H9 (cell line): ENCODE data around the gene GPR137B. TPM values are rescaled to one million over a fixed set of nuclear protein-coding genes. Genes with fewer than 3 reads are reported as not detected.

ENCODE experiments used
- DNase-seq: peaks from one replicate; pipeline ENCODE4 v3.0.0-alpha.2; 2017
- H2AFZ ChIP-seq: one replicate; pipeline ENCODE4 v1.6.1; 2013; ENCODE audit warnings: mild to moderate bottlenecking, low read length, control low read depth, moderate library complexity
- H2AK5ac ChIP-seq: 2 replicates; pipeline ENCODE4 v1.6.1; 2013; ENCODE audit warnings: low read length, control low read depth, mixed read lengths; ENCODE audit not compliant: insufficient read length
- H2BK120ac ChIP-seq: one replicate; pipeline ENCODE4 v1.6.1; 2013; ENCODE audit warnings: low read depth, mild to moderate bottlenecking, low read length, control low read depth, inconsistent platforms; ENCODE audit not compliant: poor library complexity, severe bottlenecking
- H2BK12ac ChIP-seq: 2 replicates; pipeline ENCODE4 v1.6.1; 2013; ENCODE audit warnings: low read length, control low read depth, mixed read lengths, low read depth; ENCODE audit not compliant: insufficient read length
- H2BK15ac ChIP-seq: 2 replicates; pipeline ENCODE4 v1.6.1; 2013; ENCODE audit warnings: low read depth, low read length, control low read depth
- H2BK20ac ChIP-seq: one replicate; pipeline ENCODE4 v1.6.1; 2013; ENCODE audit warnings: low read depth, mild to moderate bottlenecking, low read length, control low read depth, inconsistent platforms; ENCODE audit not compliant: poor library complexity, severe bottlenecking
- H2BK5ac ChIP-seq: 2 replicates; pipeline ENCODE4 v1.6.1; 2013; ENCODE audit warnings: low read length, control low read depth, mixed read lengths; ENCODE audit not compliant: insufficient read length
- H3K14ac ChIP-seq: 2 replicates; pipeline ENCODE4 v1.6.1; 2013; ENCODE audit warnings: low read length, control low read depth; ENCODE audit not compliant: insufficient read depth
- H3K18ac ChIP-seq: 2 replicates; pipeline ENCODE4 v1.6.1; 2013; ENCODE audit warnings: low read depth, mild to moderate bottlenecking, mixed read lengths, low read length, control low read depth; ENCODE audit not compliant: insufficient read length
- H3K23ac ChIP-seq: 2 replicates; pipeline ENCODE4 v1.6.1; 2013; ENCODE audit warnings: low read length, control low read depth, mixed read lengths, low read depth; ENCODE audit not compliant: insufficient read length
- H3K23me2 ChIP-seq: 2 replicates; pipeline ENCODE4 v1.6.1; 2013; ENCODE audit warnings: low read depth, mild to moderate bottlenecking, mixed read lengths, low read length, control low read depth; ENCODE audit not compliant: insufficient read length, poor library complexity, severe bottlenecking
- H3K27ac ChIP-seq: 2 replicates; pipeline ENCODE4 v1.5.1; 2013; ENCODE audit warnings: low read length, control low read depth, mixed read lengths, low read depth; ENCODE audit not compliant: insufficient read length
- H3K27me3 ChIP-seq: 2 replicates; pipeline ENCODE4 v1.6.1; 2013; ENCODE audit warnings: low read length, control low read depth, inconsistent platforms; ENCODE audit not compliant: insufficient read depth
- H3K4ac ChIP-seq: 2 replicates; pipeline ENCODE4 v1.6.1; 2013; ENCODE audit warnings: low read depth, mild to moderate bottlenecking, control low read depth, inconsistent platforms, low read length, moderate library complexity
- H3K4me1 ChIP-seq: 2 replicates; pipeline ENCODE4 v1.6.1; 2013; ENCODE audit warnings: low read length, control low read depth, inconsistent platforms; ENCODE audit not compliant: insufficient read depth
- H3K4me2 ChIP-seq: 2 replicates; pipeline ENCODE4 v1.6.1; 2013; ENCODE audit warnings: low read length, control low read depth, mixed read lengths; ENCODE audit not compliant: insufficient read length, insufficient read depth
- H3K56ac ChIP-seq: 2 replicates; pipeline ENCODE4 v1.6.1; 2013; ENCODE audit warnings: low read depth, mild to moderate bottlenecking, mixed read lengths, low read length, control low read depth; ENCODE audit not compliant: insufficient read length
- H3K79me1 ChIP-seq: 2 replicates; pipeline ENCODE4 v1.6.1; 2013; ENCODE audit warnings: low read depth, mild to moderate bottlenecking, moderate library complexity, low read length, control low read depth, inconsistent platforms; ENCODE audit not compliant: insufficient read depth, poor library complexity, severe bottlenecking
- H3K79me2 ChIP-seq: 2 replicates; pipeline ENCODE4 v1.6.1; 2013; ENCODE audit warnings: low read length, control low read depth, inconsistent platforms; ENCODE audit not compliant: insufficient read depth
- H3K9ac ChIP-seq: 2 replicates; pipeline ENCODE4 v1.6.1; 2013; ENCODE audit warnings: low read length, control low read depth, mixed read lengths; ENCODE audit not compliant: insufficient read length; ENCODE audit errors: extremely low read depth
- H3K9me3 ChIP-seq: one replicate; pipeline ENCODE4 v1.6.1; 2013; ENCODE audit warnings: low read depth, low read length, inconsistent platforms; ENCODE audit not compliant: control insufficient read depth
- H3T11ph ChIP-seq: one replicate; pipeline ENCODE4 v1.6.1; 2013; ENCODE audit warnings: mild to moderate bottlenecking, low read length, control low read depth, inconsistent platforms
- H4K20me1 ChIP-seq: one replicate; pipeline ENCODE4 v1.6.1; 2013; ENCODE audit not compliant: control insufficient read depth, insufficient read length, insufficient read depth
- H4K5ac ChIP-seq: 2 replicates; pipeline ENCODE4 v1.6.1; 2013; ENCODE audit warnings: low read depth, mild to moderate bottlenecking, mixed read lengths, low read length, control low read depth; ENCODE audit not compliant: insufficient read length
- H4K8ac ChIP-seq: replicated peaks from 2 replicates; pipeline ENCODE4 v1.6.1; 2013; ENCODE audit warnings: low read length, control low read depth, mixed read lengths, low read depth; ENCODE audit not compliant: insufficient read length
- H4K91ac ChIP-seq: 2 replicates; pipeline ENCODE4 v1.6.1; 2013; ENCODE audit warnings: low read depth, mild to moderate bottlenecking, moderate library complexity, mixed read lengths, low read length, control low read depth; ENCODE audit not compliant: insufficient read length
- H3K27ac Mint-ChIP-seq, 3 experiments: 2 replicates in 2 of 3; 3 replicates in 1 of 3; pipeline ENCODE4 v1.8.0; 2020 to 2021; ENCODE audit warnings: mixed read lengths in 3 of 3, mild to moderate bottlenecking in 1 of 3, moderate library complexity in 1 of 3
- H3K27me3 Mint-ChIP-seq: 2 replicates; pipeline ENCODE4 v1.8.0; 2021; ENCODE audit warnings: low read depth, mild to moderate bottlenecking, moderate library complexity, mixed read lengths
- H3K36me3 Mint-ChIP-seq, 3 experiments: 2 replicates in 2 of 3; 3 replicates in 1 of 3; pipeline ENCODE4 v1.8.0; 2020 to 2021; ENCODE audit warnings: low read depth in 3 of 3, mixed read lengths in 3 of 3; ENCODE audit not compliant: insufficient read depth in 1 of 3
- H3K4me1 Mint-ChIP-seq, 2 experiments: 2 replicates each; pipeline ENCODE4 v1.8.0; 2020; ENCODE audit warnings: mixed read lengths in 2 of 2
- H3K4me3 Mint-ChIP-seq, 2 experiments: 2 replicates in 1 of 2; 3 replicates in 1 of 2; pipeline ENCODE4 v1.8.0; 2020 to 2021; ENCODE audit warnings: mild to moderate bottlenecking in 2 of 2, mixed read lengths in 2 of 2, moderate library complexity in 1 of 2
- H3K9me3 Mint-ChIP-seq, 2 experiments: 2 replicates in 1 of 2; 3 replicates in 1 of 2; pipeline ENCODE4 v1.8.0; 2020; ENCODE audit warnings: mild to moderate bottlenecking in 2 of 2, mixed read lengths in 2 of 2, moderate library complexity in 1 of 2
- WGBS: extraction: QIAGEN DNeasy Blood & Tissue Kit; methylation state at CpG from one replicate; pipeline ENCODE4 v1.1.7; 2013; ENCODE audit warnings: missing lambda C conversion rate, low lambda C conversion rate, mixed read lengths; ENCODE audit not compliant: insufficient read length; ENCODE audit errors: extremely low coverage; 5-methylcytosine and 5-hydroxymethylcytosine counted together
- total RNA-seq: library from RNA; stranded (reverse); gene quantifications from 2 replicates; pipeline ENCODE4 v1.2.1, GENCODE V29; 2021
- TF ChIP-seq, protein P1 (sequence below): fragments of 200-600 bp; sonication (generic); conservative IDR thresholded peaks from 3 replicates; pipeline ENCODE4 v1.8.0; 2021; ENCODE audit warnings: antibody characterized with exemption, mild to moderate bottlenecking

GPR137B gene
- total RNA-seq, 1 experiment from 2014 or later: 5.9 TPM

DNA sequence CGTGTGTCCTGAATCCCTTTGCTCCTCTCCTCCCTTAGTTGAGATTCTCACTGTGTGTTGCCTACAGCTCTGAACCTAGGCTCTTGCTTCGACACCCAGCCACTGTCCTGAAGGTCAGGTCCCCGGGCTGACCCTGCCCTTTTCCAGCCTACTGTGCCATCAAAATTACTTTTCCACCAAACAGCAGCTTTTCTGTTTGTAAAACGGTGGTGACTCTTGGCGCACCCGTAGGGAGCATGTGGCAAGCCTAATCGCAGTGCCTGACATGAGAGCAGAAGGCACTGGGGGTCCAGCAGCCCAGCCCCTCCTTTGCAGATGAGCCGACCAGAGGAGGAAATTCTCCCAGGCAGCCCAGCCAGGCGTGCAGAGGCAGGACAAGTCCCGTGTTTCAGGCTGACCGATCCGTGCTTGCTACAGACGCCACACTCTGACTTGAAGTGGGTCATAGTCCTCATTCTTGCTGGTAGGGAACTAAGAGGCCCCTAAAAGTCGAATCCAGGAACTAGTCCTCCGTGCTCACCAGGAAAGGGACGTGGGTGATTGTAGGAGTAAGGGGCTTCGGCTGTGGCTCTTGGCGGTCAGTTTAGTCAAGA lies 6.8 kb downstream of the GPR137B start:
- TF ChIP-seq, protein P1, sequence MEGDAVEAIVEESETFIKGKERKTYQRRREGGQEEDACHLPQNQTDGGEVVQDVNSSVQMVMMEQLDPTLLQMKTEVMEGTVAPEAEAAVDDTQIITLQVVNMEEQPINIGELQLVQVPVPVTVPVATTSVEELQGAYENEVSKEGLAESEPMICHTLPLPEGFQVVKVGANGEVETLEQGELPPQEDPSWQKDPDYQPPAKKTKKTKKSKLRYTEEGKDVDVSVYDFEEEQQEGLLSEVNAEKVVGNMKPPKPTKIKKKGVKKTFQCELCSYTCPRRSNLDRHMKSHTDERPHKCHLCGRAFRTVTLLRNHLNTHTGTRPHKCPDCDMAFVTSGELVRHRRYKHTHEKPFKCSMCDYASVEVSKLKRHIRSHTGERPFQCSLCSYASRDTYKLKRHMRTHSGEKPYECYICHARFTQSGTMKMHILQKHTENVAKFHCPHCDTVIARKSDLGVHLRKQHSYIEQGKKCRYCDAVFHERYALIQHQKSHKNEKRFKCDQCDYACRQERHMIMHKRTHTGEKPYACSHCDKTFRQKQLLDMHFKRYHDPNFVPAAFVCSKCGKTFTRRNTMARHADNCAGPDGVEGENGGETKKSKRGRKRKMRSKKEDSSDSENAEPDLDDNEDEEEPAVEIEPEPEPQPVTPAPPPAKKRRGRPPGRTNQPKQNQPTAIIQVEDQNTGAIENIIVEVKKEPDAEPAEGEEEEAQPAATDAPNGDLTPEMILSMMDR: no peak
- H4K91ac ChIP-seq: no peak overlapping the region
- Mint-ChIP-seq H3K4me3 (no peak overlapping the region), H3K27ac (peak overlapping the region in 1 of 3 experiments; percentile 61; a peak in 3 of 7 replicates), H3K9me3 (no peaks in the 10 kb centered on the region), H3K27me3 (peaks cover 11% of the 10 kb centered on the region), H3K4me1 (peaks cover 19 to 35% of the 10 kb centered on the region in 2 experiments), H3K36me3 (peaks cover 0 to 6% (median 0%) of the 10 kb centered on the region in 3 experiments; a peak in 3 of 7 replicates)
- H2BK20ac ChIP-seq: no peak overlapping the region
- H2AFZ ChIP-seq: no peak overlapping the region
- H3K79me1 ChIP-seq: no peaks in the 10 kb centered on the region
- H3K14ac ChIP-seq: no peak overlapping the region
- no peak overlapping the region for H2BK12ac ChIP-seq
- no peaks in the 10 kb centered on the region; the same call in 1 of the 2 replicates for H3K79me2 ChIP-seq
- H3K4me1 ChIP-seq: peaks cover under 1% of the 10 kb centered on the region; the same call in 1 of the 2 replicates
- no peaks in the 10 kb centered on the region for H3K23me2 ChIP-seq
- no peak overlapping the region for H3K9ac ChIP-seq
- H3K23ac ChIP-seq: no peak overlapping the region
- no peak overlapping the region for H2BK15ac ChIP-seq
- H4K5ac ChIP-seq: no peak overlapping the region
- WGBS: no CpG with 5 or more reads among the region's 18 CpGs
- DNase-seq: no peak
- H2BK120ac ChIP-seq: no peak overlapping the region
- H2AK5ac ChIP-seq: no peak overlapping the region
- H4K8ac ChIP-seq: no peak overlapping the region
- H2BK5ac ChIP-seq: no peak overlapping the region
- H3K56ac ChIP-seq: no peak overlapping the region
- H3K27me3 ChIP-seq: no peaks in the 10 kb centered on the region
- H4K20me1 ChIP-seq: peaks cover 2% of the 10 kb centered on the region
- no peak overlapping the region for H3K4ac ChIP-seq
- no peak overlapping the region for H3K4me2 ChIP-seq
- no peak overlapping the region for H3K27ac ChIP-seq
- H3K9me3 ChIP-seq: no peaks in the 10 kb centered on the region
- no peak overlapping the region for H3T11ph ChIP-seq
- no peak overlapping the region for H3K18ac ChIP-seq
